Vagina (tissue), 2 donors: ENCODE measurements around the gene USH2A. TPM values are rescaled to one million over a fixed set of nuclear protein-coding genes. Genes with fewer than 3 reads are reported as not detected.

Experiments used
- DNase-seq, 2 donors: peaks; one replicate each; pipeline ENCODE4 v3.0.0-alpha.2; 2017; ENCODE audit errors: extremely low spot score in 2 of 2
- H3K27ac ChIP-seq: fragments of 200-600 bp; sonication (generic); one replicate; pipeline ENCODE4 v1.5.1; 2019
- H3K27me3 ChIP-seq: fragments of 200-600 bp; sonication (generic); one replicate; pipeline ENCODE4 v1.5.1; 2019
- H3K36me3 ChIP-seq, 2 donors: fragments of 200-600 bp; sonication (generic); one replicate each; pipeline ENCODE4 v1.5.1; 2017 to 2019
- H3K4me1 ChIP-seq: fragments of 200-600 bp; sonication (generic); one replicate; pipeline ENCODE4 v1.5.1; 2019
- H3K4me3 ChIP-seq, 2 donors: fragments of 200-600 bp; sonication (generic); 1 replicate in 1 of 2; 2 replicates in 1 of 2; pipeline ENCODE4 v1.5.1; 2016 to 2019
- H3K9me3 ChIP-seq: fragments of 200-600 bp; sonication (generic); one replicate; pipeline ENCODE4 v1.5.1; 2019
- POLR2A ChIP-seq, 2 donors: fragments of 450-650 bp; IDR thresholded peaks; one replicate each; pipeline ENCODE4 v1.6.1; 2017; ENCODE audit warnings: antibody characterized with exemption in 2 of 2, mild to moderate bottlenecking in 2 of 2, moderate library complexity in 2 of 2
- POLR2AphosphoS5 ChIP-seq, 2 donors: sonication (generic); formaldehyde crosslinking; IDR thresholded peaks; one replicate each; pipeline ENCODE4 v1.9.0; 2017; ENCODE audit warnings: antibody characterized with exemption in 2 of 2, mild to moderate bottlenecking in 2 of 2, low read depth in 1 of 2; ENCODE audit not compliant: insufficient read depth in 1 of 2
- intact Hi-C: fragments of 100-400 bp; cut with DNase I; formaldehyde crosslinking; loops from one replicate; pipeline ENCODE4 v1.15.1; 2023
- total RNA-seq: library from RNA; depleted of rRNA; stranded (reverse); fragments of >200 nt; gene quantifications from one replicate; pipeline ENCODE4 v1.2.3, GENCODE V29; 2016
- TF ChIP-seq, protein P1 (sequence below), 3 experiments: fragments of 450-650 bp in 2 of 3; fragments of 200-600 bp in 1 of 3; sonication (generic) in 1 of 3; IDR thresholded peaks; one replicate each; pipeline ENCODE4 v1.5.1; 2017 to 2019; ENCODE audit warnings: antibody characterized with exemption in 3 of 3, mild to moderate bottlenecking in 2 of 3, moderate library complexity in 2 of 3

Gene USH2A
- total RNA-seq, 1 donor from 2014 or later: under 0.01 TPM

DNA sequence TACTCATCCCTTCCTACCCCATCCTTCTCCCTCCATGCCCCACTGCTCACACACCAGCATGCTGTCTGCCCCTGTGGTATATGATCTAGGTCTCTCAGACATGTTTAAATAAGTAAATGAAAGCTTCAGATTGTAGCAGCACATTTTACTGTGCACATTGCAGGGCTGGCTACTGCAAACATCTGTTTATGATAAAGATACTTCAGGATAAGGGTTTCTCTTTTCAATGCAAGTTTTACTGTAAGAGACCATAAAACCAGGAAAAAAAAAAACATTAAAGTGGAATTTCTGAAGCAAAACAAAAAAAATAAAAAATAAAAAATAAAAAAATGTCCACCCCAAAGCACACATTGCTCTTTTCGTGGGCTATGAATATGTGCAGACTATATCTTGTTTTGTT is 184.4 kb downstream of the USH2A start:
- no peak overlapping the region for H3K4me3 ChIP-seq
- H3K27ac ChIP-seq: no peak overlapping the region
- DNase-seq: no peak
- H3K9me3 ChIP-seq: no peaks in the 10 kb centered on the region
- H3K36me3 ChIP-seq: no peaks in the 10 kb centered on the region
- no peaks in the 10 kb centered on the region for H3K4me1 ChIP-seq
- TF ChIP-seq POLR2A (IDR thresholded peaks at IDR 0.05): no peak
- TF ChIP-seq POLR2AphosphoS5 (IDR thresholded peaks at IDR 0.05; ENCODE audit: insufficient read depth in 1 of 2, low read depth in 1 of 2): no peak
- TF ChIP-seq, protein P1, sequence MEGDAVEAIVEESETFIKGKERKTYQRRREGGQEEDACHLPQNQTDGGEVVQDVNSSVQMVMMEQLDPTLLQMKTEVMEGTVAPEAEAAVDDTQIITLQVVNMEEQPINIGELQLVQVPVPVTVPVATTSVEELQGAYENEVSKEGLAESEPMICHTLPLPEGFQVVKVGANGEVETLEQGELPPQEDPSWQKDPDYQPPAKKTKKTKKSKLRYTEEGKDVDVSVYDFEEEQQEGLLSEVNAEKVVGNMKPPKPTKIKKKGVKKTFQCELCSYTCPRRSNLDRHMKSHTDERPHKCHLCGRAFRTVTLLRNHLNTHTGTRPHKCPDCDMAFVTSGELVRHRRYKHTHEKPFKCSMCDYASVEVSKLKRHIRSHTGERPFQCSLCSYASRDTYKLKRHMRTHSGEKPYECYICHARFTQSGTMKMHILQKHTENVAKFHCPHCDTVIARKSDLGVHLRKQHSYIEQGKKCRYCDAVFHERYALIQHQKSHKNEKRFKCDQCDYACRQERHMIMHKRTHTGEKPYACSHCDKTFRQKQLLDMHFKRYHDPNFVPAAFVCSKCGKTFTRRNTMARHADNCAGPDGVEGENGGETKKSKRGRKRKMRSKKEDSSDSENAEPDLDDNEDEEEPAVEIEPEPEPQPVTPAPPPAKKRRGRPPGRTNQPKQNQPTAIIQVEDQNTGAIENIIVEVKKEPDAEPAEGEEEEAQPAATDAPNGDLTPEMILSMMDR (IDR thresholded peaks at IDR 0.05): no peak
- H3K27me3 ChIP-seq: no peaks in the 10 kb centered on the region
- intact Hi-C loops: no loop called here

DNA sequence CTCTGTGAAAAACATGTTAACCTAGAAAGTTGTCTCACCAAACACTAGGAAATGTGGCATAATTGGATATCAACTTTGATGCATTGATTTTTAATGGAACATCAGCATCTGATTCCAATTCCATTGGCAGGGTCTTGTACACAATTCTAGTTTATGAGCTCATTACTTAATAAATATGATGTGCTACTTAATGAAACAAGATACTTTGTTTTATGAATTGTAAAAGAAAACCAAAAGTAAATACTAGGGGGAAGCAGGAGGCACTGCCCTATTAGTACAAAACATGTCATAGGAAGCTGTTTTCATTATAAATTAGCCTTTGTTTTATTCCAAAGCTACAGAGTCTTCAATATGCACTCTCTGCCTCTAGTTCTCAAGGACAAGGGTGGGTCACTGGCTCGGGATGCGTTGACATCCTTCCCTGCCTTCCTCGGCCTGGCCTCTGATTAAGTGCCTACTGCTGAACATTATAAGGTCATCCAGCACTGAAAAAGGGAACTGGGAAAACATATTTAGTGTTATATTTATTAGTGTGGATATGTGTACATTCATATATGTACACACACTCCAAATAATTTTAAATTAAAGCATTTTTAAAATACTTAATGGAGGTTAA is 185.2 kb downstream of the USH2A start:
- intact Hi-C loops: no loop called here
- H3K9me3 ChIP-seq: no peaks in the 10 kb centered on the region
- H3K4me3 ChIP-seq: no peak overlapping the region
- no peak for DNase-seq
- TF ChIP-seq, protein P1 (IDR thresholded peaks at IDR 0.05): no peak
- TF ChIP-seq POLR2A (IDR thresholded peaks at IDR 0.05) (no peak), POLR2AphosphoS5 (IDR thresholded peaks at IDR 0.05; ENCODE audit: insufficient read depth in 1 of 2, low read depth in 1 of 2) (no peak)
- no peak overlapping the region for H3K27ac ChIP-seq
- H3K27me3 ChIP-seq: no peaks in the 10 kb centered on the region
- no peaks in the 10 kb centered on the region for H3K4me1 ChIP-seq
- H3K36me3 ChIP-seq: no peaks in the 10 kb centered on the region

- no peak for DNase-seq
- no peaks in the 10 kb centered on the region for H3K27me3 ChIP-seq
- intact Hi-C loops: no loop called here
- no peaks in the 10 kb centered on the region for H3K36me3 ChIP-seq
- no peaks in the 10 kb centered on the region for H3K9me3 ChIP-seq
- no peak for TF ChIP-seq POLR2A (IDR thresholded peaks at IDR 0.05)
- TF ChIP-seq, protein P1 (IDR thresholded peaks at IDR 0.05): no peak
- TF ChIP-seq POLR2AphosphoS5 (IDR thresholded peaks at IDR 0.05; ENCODE audit: insufficient read depth in 1 of 2, low read depth in 1 of 2): no peak
- H3K4me1 ChIP-seq: no peaks in the 10 kb centered on the region
- no peak overlapping the region for H3K27ac ChIP-seq
- H3K4me3 ChIP-seq: no peak overlapping the region
Observed at GRCh38 chr1:216224233-216224632, 199.0 kb downstream of the USH2A start.

- intact Hi-C loops: no loop called here
- Histone ChIP-seq H3K9me3 (no peaks in the 10 kb centered on the region), H3K4me3 (no peak overlapping the region), H3K27me3 (no peaks in the 10 kb centered on the region), H3K36me3 (no peaks in the 10 kb centered on the region), H3K27ac (no peak overlapping the region), H3K4me1 (no peaks in the 10 kb centered on the region)
- no peak for DNase-seq
- no peak for TF ChIP-seq POLR2AphosphoS5 (IDR thresholded peaks at IDR 0.05; ENCODE audit: insufficient read depth in 1 of 2, low read depth in 1 of 2)
- TF ChIP-seq POLR2A (IDR thresholded peaks at IDR 0.05): no peak
- TF ChIP-seq, protein P1 (IDR thresholded peaks at IDR 0.05): no peak
Observed at GRCh38 chr1:216223486-216223885, 199.8 kb downstream of the USH2A start.

DNA sequence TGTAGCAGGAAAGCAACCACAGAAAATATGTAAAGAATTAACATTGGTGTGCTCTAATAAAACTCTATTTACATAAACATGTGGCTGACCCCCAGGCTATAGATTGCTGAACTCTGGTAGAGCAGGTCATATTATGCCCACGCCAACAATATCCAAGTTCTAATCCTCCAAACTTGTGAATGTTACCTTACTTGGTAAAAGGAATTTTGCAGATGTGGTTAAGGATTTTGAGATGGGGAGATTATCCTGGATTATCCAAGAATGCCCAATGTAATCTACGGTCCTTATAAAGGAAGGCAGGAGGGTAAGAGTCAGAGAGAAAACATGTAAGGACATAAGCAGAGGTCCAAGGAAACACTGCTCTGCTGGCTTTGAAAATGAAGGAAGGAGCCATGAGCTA is 201.0 kb downstream of the USH2A start:
- intact Hi-C loops: no loop called here
- TF ChIP-seq POLR2A (IDR thresholded peaks at IDR 0.05): no peak
- TF ChIP-seq POLR2AphosphoS5 (IDR thresholded peaks at IDR 0.05; ENCODE audit: insufficient read depth in 1 of 2, low read depth in 1 of 2): no peak
- TF ChIP-seq, protein P1 (IDR thresholded peaks at IDR 0.05): no peak
- no peaks in the 10 kb centered on the region for H3K4me1 ChIP-seq

More for the DNA sequence above, 201.0 kb downstream of the USH2A start:
- H3K27ac ChIP-seq: no peak overlapping the region
- H3K4me3 ChIP-seq: no peak overlapping the region
- H3K36me3 ChIP-seq: no peaks in the 10 kb centered on the region
- no peaks in the 10 kb centered on the region for H3K9me3 ChIP-seq
- no peak for DNase-seq
- no peaks in the 10 kb centered on the region for H3K27me3 ChIP-seq
